SH-SY5Y (cell line): ENCODE data around the gene DYNLT2B.

Experiments used
- GATA2 ChIP-seq: IDR thresholded peaks from 2 replicates; pipeline ENCODE4 v1.6.1; 2011; ENCODE audit warnings: mild to moderate bottlenecking, low read depth, low read length
- GATA3 ChIP-seq: IDR thresholded peaks from 2 replicates; pipeline ENCODE4 v1.6.1; 2011; ENCODE audit warnings: low read depth, mild to moderate bottlenecking, low read length, moderate library complexity

GRCh38 chr3:196334982-196335381, 16.9 kb upstream of the DYNLT2B start:
- TF ChIP-seq GATA2 (no peak), GATA3 (no peak)
